SU-DHL-6 (cell line): Measurements from ENCODE around the gene ZMYND11.
A peak's percentile ranks its signal among the peaks of the same experiment; 100 is the strongest.

Experiments used
- CTCF ChIP-seq: fragments of 200-600 bp; sonication (generic); IDR thresholded peaks from one replicate; pipeline ENCODE4 v1.5.1; 2017; ENCODE audit warnings: antibody characterized with exemption, mild to moderate bottlenecking, low read length, moderate library complexity; ENCODE audit not compliant: insufficient read depth, poor library complexity, severe bottlenecking
- EZH2phosphoT487 ChIP-seq: fragments of 200-600 bp; sonication (generic), shearing (Covaris generic); conservative IDR thresholded peaks from 2 replicates; pipeline ENCODE4 v1.6.1; 2018; ENCODE audit warnings: mild to moderate bottlenecking, antibody characterized with exemption, low read length, moderate library complexity, mixed read lengths

GRCh38 chr10:230758-231157 lies 95.5 kb downstream of the ZMYND11 start:
- peak; percentile 66 for TF ChIP-seq CTCF
- no peak for TF ChIP-seq EZH2phosphoT487
